ENCODE measurements around the gene PCCA.

- TF ChIP-seq POLR2AphosphoS5 (IDR thresholded peaks at IDR 0.05) (no peak), CTCF (IDR thresholded peaks at IDR 0.05) (no peak)
Measured at GRCh38 chr13:100275746-100276145, 186.9 kb downstream of the PCCA start.

Measured in prostate gland (tissue), 2 donors.